Neuronal stem cell (in vitro differentiated cells): ENCODE data around the gene SLC5A3.

Experiments used
- DNase-seq: peaks from one replicate; pipeline ENCODE4 v3.0.0-alpha.2; 2013; ENCODE audit warnings: low spot score
- H2AFZ ChIP-seq: one replicate; pipeline ENCODE4 v1.6.1; 2013; ENCODE audit warnings: mild to moderate bottlenecking, low read length, inconsistent platforms
- H2AK5ac ChIP-seq: 2 replicates; pipeline ENCODE4 v1.6.1; 2013; ENCODE audit warnings: low read depth, mild to moderate bottlenecking, inconsistent platforms, low read length, moderate library complexity, mixed read lengths
- H2BK120ac ChIP-seq: 2 replicates; pipeline ENCODE4 v1.6.1; 2013; ENCODE audit warnings: low read depth, mild to moderate bottlenecking, inconsistent platforms, low read length, moderate library complexity, mixed read lengths
- H2BK12ac ChIP-seq: one replicate; pipeline ENCODE4 v1.6.1; 2013; ENCODE audit warnings: low read length, inconsistent platforms
- H2BK15ac ChIP-seq: 2 replicates; pipeline ENCODE4 v1.6.1; 2013; ENCODE audit warnings: mild to moderate bottlenecking, low read length, inconsistent platforms, mixed read lengths
- H2BK5ac ChIP-seq: one replicate; pipeline ENCODE4 v1.6.1; 2013; ENCODE audit warnings: inconsistent platforms, mild to moderate bottlenecking, low read length, moderate library complexity
- H3K14ac ChIP-seq: one replicate; pipeline ENCODE4 v1.6.1; 2013; ENCODE audit warnings: low read length, inconsistent platforms
- H3K18ac ChIP-seq: 2 replicates; pipeline ENCODE4 v1.6.1; 2013; ENCODE audit warnings: low read length, inconsistent platforms
- H3K23ac ChIP-seq: 2 replicates; pipeline ENCODE4 v1.6.1; 2013; ENCODE audit warnings: low read depth, mild to moderate bottlenecking, mixed read lengths, low read length, inconsistent platforms; ENCODE audit not compliant: poor library complexity
- H3K27ac ChIP-seq: replicated peaks from 3 replicates; pipeline ENCODE4 v1.5.1; 2013; ENCODE audit warnings: low read length, inconsistent platforms
- H3K27me3 ChIP-seq, 3 experiments: 2 replicates each; pipeline ENCODE4 v1.6.1; 2013; ENCODE audit warnings: low read length in 3 of 3, mild to moderate bottlenecking in 2 of 3, inconsistent platforms in 1 of 3, low read depth in 1 of 3, mixed read lengths in 1 of 3, moderate library complexity in 1 of 3; ENCODE audit not compliant: control insufficient read depth in 3 of 3, insufficient read depth in 3 of 3
- H3K36me3 ChIP-seq, 2 donors: replicated peaks in 1 of 2; 2 replicates each; pipeline ENCODE4 v1.6.1; 2013; ENCODE audit warnings: low read length in 2 of 2; ENCODE audit not compliant: control insufficient read depth in 2 of 2, insufficient read depth in 2 of 2
- H3K4ac ChIP-seq: 2 replicates; pipeline ENCODE4 v1.6.1; 2013; ENCODE audit warnings: inconsistent platforms, mild to moderate bottlenecking, low read length, moderate library complexity
- H3K4me1 ChIP-seq, 2 donors: 1 replicate in 1 of 2; 2 replicates in 1 of 2; pipeline ENCODE4 v1.6.1; 2013; ENCODE audit warnings: low read length in 2 of 2, low read depth in 1 of 2; ENCODE audit not compliant: control insufficient read depth in 2 of 2, insufficient read depth in 1 of 2
- H3K4me2 ChIP-seq: one replicate; pipeline ENCODE4 v1.6.1; 2013; ENCODE audit warnings: mild to moderate bottlenecking, low read length, inconsistent platforms; ENCODE audit not compliant: insufficient read depth, poor library complexity, severe bottlenecking
- H3K4me3 ChIP-seq, 2 donors: 2 replicates each; pipeline ENCODE4 v1.5.1; 2013; ENCODE audit warnings: low read length in 2 of 2, mild to moderate bottlenecking in 2 of 2, inconsistent platforms in 1 of 2, moderate library complexity in 1 of 2
- H3K79me1 ChIP-seq: one replicate; pipeline ENCODE4 v1.6.1; 2013; ENCODE audit warnings: low read depth, mild to moderate bottlenecking, inconsistent platforms, low read length, moderate library complexity
- H3K9ac ChIP-seq: one replicate; pipeline ENCODE4 v1.6.1; 2013; ENCODE audit warnings: mild to moderate bottlenecking, low read depth, low read length, inconsistent platforms; ENCODE audit not compliant: poor library complexity
- H3K9me3 ChIP-seq, 2 donors: replicated peaks in 1 of 2; 2 replicates each; pipeline versions ENCODE3 to v1.6.1; 2013; ENCODE audit warnings: low read length in 2 of 2, mild to moderate bottlenecking in 2 of 2, inconsistent platforms in 1 of 2, low read depth in 1 of 2, mixed read lengths in 1 of 2, moderate library complexity in 1 of 2; ENCODE audit not compliant: control insufficient read depth in 2 of 2, insufficient read depth in 1 of 2
- H4K8ac ChIP-seq: one replicate; pipeline ENCODE4 v1.6.1; 2013; ENCODE audit warnings: low read depth, mild to moderate bottlenecking, inconsistent platforms, low read length, moderate library complexity
- H4K91ac ChIP-seq: one replicate; pipeline ENCODE4 v1.6.1; 2013; ENCODE audit warnings: low read length, low read depth, mild to moderate bottlenecking, inconsistent platforms; ENCODE audit not compliant: poor library complexity
- WGBS, 2 donors: extraction: QIAGEN DNeasy Blood & Tissue Kit; methylation state at CpG; one replicate each; pipeline ENCODE4 v1.1.7; 2013; ENCODE audit warnings: missing lambda C conversion rate in 2 of 2, mixed read lengths in 1 of 2; ENCODE audit not compliant: insufficient read length in 2 of 2, insufficient replicate concordance in 1 of 2; ENCODE audit errors: extremely low coverage in 2 of 2; 5-methylcytosine and 5-hydroxymethylcytosine counted together

Gene SLC5A3

GRCh38 chr21:34112316-34113033, 39.1 kb downstream of the SLC5A3 start:
- H2BK15ac ChIP-seq = no peak overlapping the region
- no peak overlapping the region for H3K18ac ChIP-seq
- DNase-seq = no peak
- no peak overlapping the region for H4K8ac ChIP-seq
- peaks cover 1 to 3% of the 10 kb centered on the region in 2 donors for H3K36me3 ChIP-seq
- no peak overlapping the region for H2AK5ac ChIP-seq
- peaks cover 2% of the 10 kb centered on the region for H3K79me1 ChIP-seq
- no peak overlapping the region for H3K23ac ChIP-seq
- no CpG with 5 or more reads among the region's 6 CpGs for WGBS, 2 donors
- H2AFZ ChIP-seq = no peak overlapping the region
- H3K27ac ChIP-seq = no peak overlapping the region
- no peak overlapping the region for H2BK120ac ChIP-seq
- H3K4ac ChIP-seq = no peak overlapping the region
- H3K4me1 ChIP-seq = peaks cover 7 to 14% of the 10 kb centered on the region in 2 donors
- H3K4me3 ChIP-seq = no peak overlapping the region
- H3K27me3 ChIP-seq = no peaks in the 10 kb centered on the region
- no peak overlapping the region for H2BK5ac ChIP-seq
- no peak overlapping the region for H3K4me2 ChIP-seq
- no peak overlapping the region for H3K9ac ChIP-seq
- H2BK12ac ChIP-seq = no peak overlapping the region
- H4K91ac ChIP-seq = no peak overlapping the region
- no peak overlapping the region for H3K14ac ChIP-seq
- H3K9me3 ChIP-seq = peaks cover 6 to 18% of the 10 kb centered on the region in 2 donors

- no CpG with 5 or more reads among the region's 2 CpGs for WGBS, 2 donors
- Histone ChIP-seq H3K36me3 (peaks cover 1 to 3% of the 10 kb centered on the region in 2 donors), H3K4me2 (no peak overlapping the region), H3K9ac (no peak overlapping the region), H2BK12ac (no peak overlapping the region), H4K91ac (no peak overlapping the region), H3K27ac (no peak overlapping the region), H2BK120ac (no peak overlapping the region), H3K18ac (no peak overlapping the region), H2BK5ac (no peak overlapping the region), H2AFZ (no peak overlapping the region), H3K23ac (no peak overlapping the region), H3K4me1 (peaks cover 7 to 14% of the 10 kb centered on the region in 2 donors), H3K14ac (no peak overlapping the region), H3K4ac (no peak overlapping the region), H3K9me3 (peaks cover 6 to 19% of the 10 kb centered on the region in 2 donors), H2AK5ac (no peak overlapping the region), H3K79me1 (peaks cover 2% of the 10 kb centered on the region), H4K8ac (no peak overlapping the region), H3K4me3 (no peak overlapping the region), H2BK15ac (no peak overlapping the region), H3K27me3 (no peaks in the 10 kb centered on the region)
- DNase-seq = no peak
Observed at GRCh38 chr21:34113842-34114241, 40.5 kb downstream of the SLC5A3 start.

- H2BK15ac ChIP-seq = no peak overlapping the region
- no peak overlapping the region for H2BK12ac ChIP-seq
- H3K9me3 ChIP-seq = peaks cover 6 to 19% of the 10 kb centered on the region in 2 donors
- H3K4ac ChIP-seq = no peak overlapping the region
- no peak overlapping the region for H3K9ac ChIP-seq
- peaks cover 1 to 3% of the 10 kb centered on the region in 2 donors for H3K36me3 ChIP-seq
- H2AK5ac ChIP-seq = no peak overlapping the region
- no CpG with 5 or more reads among the region's 1 CpG for WGBS, 2 donors
- no peak overlapping the region for H4K8ac ChIP-seq
- peaks cover 7 to 14% of the 10 kb centered on the region in 2 donors for H3K4me1 ChIP-seq
- no peak overlapping the region for H3K23ac ChIP-seq
- DNase-seq = no peak
- H2BK5ac ChIP-seq = no peak overlapping the region
- peaks cover 2% of the 10 kb centered on the region for H3K79me1 ChIP-seq
- H3K14ac ChIP-seq = no peak overlapping the region
- H3K4me3 ChIP-seq = no peak overlapping the region
- no peak overlapping the region for H3K4me2 ChIP-seq
- H3K27me3 ChIP-seq = no peaks in the 10 kb centered on the region
- no peak overlapping the region for H4K91ac ChIP-seq
- H2BK120ac ChIP-seq = no peak overlapping the region
- no peak overlapping the region for H2AFZ ChIP-seq
- no peak overlapping the region for H3K18ac ChIP-seq
- no peak overlapping the region for H3K27ac ChIP-seq
Observed at GRCh38 chr21:34115160-34115559, 41.8 kb downstream of the SLC5A3 start.

GRCh38 chr21:34116569-34116968, 43.2 kb downstream of the SLC5A3 start:
- H3K4me1 ChIP-seq = peaks cover 6 to 14% of the 10 kb centered on the region in 2 donors
- no peak overlapping the region for H3K18ac ChIP-seq
- H3K4ac ChIP-seq = no peak overlapping the region
- H2BK15ac ChIP-seq = no peak overlapping the region
- no peak overlapping the region for H3K23ac ChIP-seq
- peaks cover 1 to 3% of the 10 kb centered on the region in 2 donors for H3K36me3 ChIP-seq
- H2BK5ac ChIP-seq = no peak overlapping the region
- no peak overlapping the region for H2AFZ ChIP-seq
- no peak overlapping the region for H3K27ac ChIP-seq
- peaks cover 2% of the 10 kb centered on the region for H3K79me1 ChIP-seq
- no CpG with 5 or more reads among the region's 3 CpGs for WGBS, 2 donors
- no peak overlapping the region for H3K9ac ChIP-seq
- no peak for DNase-seq
- H3K27me3 ChIP-seq = no peaks in the 10 kb centered on the region
- H4K8ac ChIP-seq = no peak overlapping the region
- H2AK5ac ChIP-seq = no peak overlapping the region
- H3K4me2 ChIP-seq = no peak overlapping the region
- no peak overlapping the region for H2BK12ac ChIP-seq
- no peak overlapping the region for H3K14ac ChIP-seq
- no peak overlapping the region for H4K91ac ChIP-seq
- H3K4me3 ChIP-seq = no peak overlapping the region
- H3K9me3 ChIP-seq = peaks cover 6 to 19% of the 10 kb centered on the region in 2 donors
- H2BK120ac ChIP-seq = no peak overlapping the region
